Lower leg skin (tissue), 3 donors: ENCODE results near the gene SVEP1.

Experiments
- CTCF ChIP-seq, 3 donors: fragments of 450-650 bp; IDR thresholded peaks; one replicate each; pipeline ENCODE4 v1.5.1; 2016; ENCODE audit warnings: antibody characterized with exemption in 3 of 3, mild to moderate bottlenecking in 3 of 3, moderate library complexity in 2 of 3
- POLR2A ChIP-seq, 2 donors: fragments of 450-650 bp; IDR thresholded peaks; one replicate each; pipeline ENCODE4 v1.6.1; 2016 to 2017; ENCODE audit warnings: antibody characterized with exemption in 2 of 2, mild to moderate bottlenecking in 1 of 2, moderate library complexity in 1 of 2

- TF ChIP-seq CTCF (IDR thresholded peaks at IDR 0.05): no peak
- TF ChIP-seq POLR2A (IDR thresholded peaks at IDR 0.05): no peak
Observed at GRCh38 chr9:110526426-110526825, 53.1 kb downstream of the SVEP1 start.
